ENCODE data around the gene MIAT.

GRCh38 chr22:26680485-26680884 lies 23.1 kb downstream of the MIAT start:
- TF ChIP-seq, protein P1, sequence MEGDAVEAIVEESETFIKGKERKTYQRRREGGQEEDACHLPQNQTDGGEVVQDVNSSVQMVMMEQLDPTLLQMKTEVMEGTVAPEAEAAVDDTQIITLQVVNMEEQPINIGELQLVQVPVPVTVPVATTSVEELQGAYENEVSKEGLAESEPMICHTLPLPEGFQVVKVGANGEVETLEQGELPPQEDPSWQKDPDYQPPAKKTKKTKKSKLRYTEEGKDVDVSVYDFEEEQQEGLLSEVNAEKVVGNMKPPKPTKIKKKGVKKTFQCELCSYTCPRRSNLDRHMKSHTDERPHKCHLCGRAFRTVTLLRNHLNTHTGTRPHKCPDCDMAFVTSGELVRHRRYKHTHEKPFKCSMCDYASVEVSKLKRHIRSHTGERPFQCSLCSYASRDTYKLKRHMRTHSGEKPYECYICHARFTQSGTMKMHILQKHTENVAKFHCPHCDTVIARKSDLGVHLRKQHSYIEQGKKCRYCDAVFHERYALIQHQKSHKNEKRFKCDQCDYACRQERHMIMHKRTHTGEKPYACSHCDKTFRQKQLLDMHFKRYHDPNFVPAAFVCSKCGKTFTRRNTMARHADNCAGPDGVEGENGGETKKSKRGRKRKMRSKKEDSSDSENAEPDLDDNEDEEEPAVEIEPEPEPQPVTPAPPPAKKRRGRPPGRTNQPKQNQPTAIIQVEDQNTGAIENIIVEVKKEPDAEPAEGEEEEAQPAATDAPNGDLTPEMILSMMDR (conservative IDR thresholded peaks at IDR 0.05; ENCODE audit: low read length) = no peak
- TF ChIP-seq EZH2phosphoT487 (IDR thresholded peaks at IDR 0.05; ENCODE audit: borderline replicate concordance) = no peak

All from Loucy (cell line).